ENCODE data around the gene SETD3.

SETD3 gene

DNA sequence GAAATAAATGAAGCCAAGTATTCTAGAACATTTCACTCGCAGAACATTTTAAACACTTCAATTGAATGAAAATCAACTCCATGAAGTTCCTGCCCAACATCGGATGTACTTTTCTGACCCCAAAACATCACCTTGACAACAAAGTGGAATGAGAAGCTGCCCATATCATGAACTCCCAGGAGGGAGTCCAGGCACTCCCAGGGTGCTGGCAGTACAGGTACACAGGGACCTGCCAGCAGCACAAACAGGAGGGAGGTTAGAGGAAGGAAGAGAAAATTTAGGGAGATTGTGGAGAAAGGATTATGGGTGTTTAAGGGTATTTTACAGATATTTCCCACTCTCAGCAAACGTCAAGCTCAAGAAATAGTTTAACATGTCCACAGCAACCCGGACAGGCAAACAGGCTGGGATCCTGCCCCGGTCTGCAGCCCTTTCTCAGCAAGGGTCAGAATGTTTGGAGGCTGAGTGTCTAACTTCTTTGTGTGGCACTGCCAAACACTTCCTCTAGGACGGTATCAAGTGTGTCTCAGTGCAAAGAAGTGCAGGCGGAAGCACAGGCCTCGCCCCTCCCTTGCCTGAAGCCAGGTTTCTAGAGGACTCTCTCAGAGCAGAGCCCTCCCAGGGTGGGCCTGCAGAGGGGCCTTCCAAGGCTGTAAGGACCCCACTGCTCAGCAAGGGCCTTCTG, 72.2 kb downstream of the SETD3 start:
- no peak overlapping the region for H3K4me3 ChIP-seq (ENCODE audit: low read depth, low read length)
- no peak for DNase-seq (ENCODE audit: low read depth)

DNA sequence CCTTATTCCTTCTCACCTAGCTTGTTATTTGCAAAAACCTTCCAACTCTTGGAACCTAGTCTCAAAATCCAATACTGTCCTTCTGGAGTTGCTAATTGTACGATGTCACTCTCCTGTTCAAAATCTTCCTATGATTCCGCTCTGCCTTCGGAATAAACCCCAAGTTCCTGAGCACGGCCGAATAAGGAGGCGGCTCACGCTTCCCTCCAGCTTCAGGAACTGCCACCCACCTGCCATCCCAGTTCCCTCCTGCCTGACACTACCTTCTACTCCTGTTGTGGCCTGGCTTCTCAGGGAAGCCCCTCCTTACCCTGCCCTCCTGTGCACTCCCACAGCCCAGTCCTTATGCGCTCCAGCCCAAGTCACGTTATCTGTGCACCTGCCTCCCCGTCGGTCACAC, 73.2 kb downstream of the SETD3 start:
- no peak for DNase-seq (ENCODE audit: low read depth)
- H3K4me3 ChIP-seq (ENCODE audit: low read depth, low read length): no peak overlapping the region

DNA sequence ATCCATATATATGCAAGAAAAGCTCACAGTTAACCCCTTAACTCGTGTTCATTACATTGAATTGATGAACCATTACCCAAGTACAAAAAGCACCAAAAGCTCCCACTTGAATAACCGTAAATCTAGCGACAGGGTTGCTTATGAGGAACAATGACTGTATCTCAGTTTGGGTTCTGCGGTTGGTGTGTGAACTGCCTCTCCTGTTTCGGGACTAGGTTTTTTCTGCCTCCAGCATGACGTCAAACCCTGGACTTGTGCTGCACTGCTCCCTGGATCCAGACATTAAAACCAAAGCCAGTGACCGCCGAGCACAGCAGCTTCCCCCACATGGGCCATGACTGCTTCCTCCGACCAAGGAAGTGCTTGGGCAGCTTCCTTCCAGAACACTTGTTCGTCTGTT, 77.7 kb downstream of the SETD3 start:
- no peak for DNase-seq (ENCODE audit: low read depth)
- H3K4me3 ChIP-seq (ENCODE audit: low read depth, low read length): no peak overlapping the region

DNA sequence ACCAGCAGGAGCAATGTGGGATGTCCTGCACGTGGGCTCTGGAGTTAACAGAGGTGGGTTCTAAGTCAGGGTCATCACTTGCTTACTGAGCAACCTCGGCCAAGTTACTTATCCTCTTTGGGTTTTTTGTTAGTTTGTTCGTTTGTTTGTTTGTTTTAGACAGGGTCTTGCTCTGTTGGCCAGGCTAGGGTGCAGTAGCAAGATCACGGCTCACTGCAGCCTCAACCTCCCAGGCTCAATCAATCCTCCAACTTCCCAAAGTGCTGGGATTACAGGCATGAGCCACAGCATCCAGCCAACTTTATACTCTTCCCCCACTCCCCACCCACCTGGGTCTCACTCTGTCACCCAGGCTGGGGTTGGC, 78.4 kb downstream of the SETD3 start:
- H3K4me3 ChIP-seq (ENCODE audit: low read depth, low read length): no peak overlapping the region
- DNase-seq (ENCODE audit: low read depth): no peak

DNA sequence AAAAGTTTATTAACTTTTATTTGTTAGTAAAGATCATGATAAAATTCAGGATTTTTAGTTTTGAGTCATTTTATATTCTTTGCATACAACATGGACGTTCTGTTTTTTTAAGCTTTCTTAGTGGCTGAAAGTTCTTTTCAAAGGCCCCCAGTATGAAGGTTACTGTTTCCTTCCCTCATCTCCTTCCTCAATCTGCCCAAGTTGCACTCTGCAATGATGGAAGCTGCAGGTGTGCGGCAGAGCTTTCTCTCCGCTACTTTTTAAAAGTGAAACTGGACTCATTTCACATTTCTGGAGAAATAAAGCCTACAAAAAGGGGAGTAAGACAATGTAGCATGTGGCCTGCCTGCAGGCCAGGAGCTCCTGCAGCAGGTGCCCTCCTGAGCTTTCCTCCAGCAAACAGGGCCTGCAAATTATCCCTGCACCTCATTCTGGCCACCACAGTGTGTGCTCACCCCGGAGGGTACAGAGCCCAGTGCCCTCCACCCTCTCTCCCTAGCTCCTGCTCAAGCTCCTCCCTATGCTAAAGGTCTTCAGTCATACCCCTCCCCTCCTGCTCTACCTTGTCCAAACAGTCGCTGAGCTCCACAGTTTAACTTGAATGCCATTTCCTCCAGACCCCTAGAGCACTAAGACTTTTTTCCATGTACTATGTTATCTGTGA, 78.9 kb downstream of the SETD3 start:
- H3K4me3 ChIP-seq (ENCODE audit: low read depth, low read length): no peak overlapping the region
- no peak for DNase-seq (ENCODE audit: low read depth)

DNA sequence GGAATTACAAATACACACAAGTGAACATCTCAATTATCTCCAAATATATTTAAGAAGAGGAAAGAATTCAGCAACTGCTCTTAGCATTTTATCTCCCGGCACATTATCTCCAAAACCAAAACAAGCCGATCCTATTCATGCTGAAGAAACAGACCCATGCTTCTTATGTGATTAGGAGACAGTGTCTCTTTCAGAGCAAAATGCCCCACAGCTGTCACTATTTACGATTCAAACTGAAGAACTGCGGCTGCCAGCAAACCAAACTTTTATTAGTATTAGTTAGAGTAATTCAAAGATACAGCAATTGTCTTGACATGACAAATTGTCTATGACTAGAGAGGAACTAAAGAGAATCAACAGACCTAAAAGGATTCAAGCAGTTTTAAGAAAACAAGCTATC, 79.4 kb downstream of the SETD3 start:
- no peak for DNase-seq (ENCODE audit: low read depth)
- no peak overlapping the region for H3K4me3 ChIP-seq (ENCODE audit: low read depth, low read length)

DNA sequence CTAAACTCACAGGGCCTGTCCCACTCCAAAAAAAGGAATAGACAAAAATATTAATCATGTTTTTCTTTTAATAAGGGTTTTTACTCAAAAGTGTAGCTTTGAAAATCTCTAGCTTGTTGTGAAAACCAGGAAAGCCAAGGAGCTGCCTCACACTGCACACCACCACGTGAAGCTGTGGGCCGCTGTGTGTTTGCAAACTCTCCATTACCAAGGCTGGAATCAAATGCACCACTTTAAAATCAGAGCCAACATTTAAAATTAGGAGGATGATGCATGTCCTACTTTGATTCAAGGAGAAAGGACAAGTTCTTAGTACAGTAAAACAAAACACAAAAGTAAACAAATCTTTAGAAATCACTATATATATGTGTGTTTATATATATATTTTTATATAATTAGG, 83.0 kb downstream of the SETD3 start:
- no peak overlapping the region for H3K4me3 ChIP-seq (ENCODE audit: low read depth, low read length)
- DNase-seq (ENCODE audit: low read depth): no peak

DNA sequence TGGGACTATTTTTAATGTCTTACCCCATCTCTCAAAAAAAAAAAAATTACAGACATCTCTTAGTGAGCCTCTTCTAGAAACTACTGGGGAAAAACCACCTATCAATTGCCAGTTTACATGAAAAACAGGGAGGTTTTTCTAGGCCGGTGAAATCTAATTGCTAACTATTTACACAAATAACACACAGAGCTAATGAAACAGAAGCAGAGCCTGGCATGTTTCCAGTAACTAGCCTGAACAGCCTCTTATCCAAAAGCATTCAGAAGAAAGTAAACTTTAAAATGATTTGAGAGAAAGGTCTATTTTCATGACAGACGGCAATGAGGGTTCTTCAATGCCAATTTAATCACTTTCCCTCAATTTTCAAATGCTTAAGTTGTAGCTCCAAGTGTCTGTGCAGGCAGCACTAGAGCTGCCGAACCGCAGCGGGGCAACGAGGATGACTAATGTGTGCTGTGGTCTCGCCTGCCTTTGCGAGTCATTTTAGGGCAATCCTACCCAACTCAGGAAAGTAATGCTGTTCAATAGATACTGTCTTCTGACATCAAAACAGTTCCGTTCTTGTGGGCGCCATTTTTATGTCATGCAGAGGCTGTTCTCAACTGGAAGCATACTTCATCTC, 84.6 kb downstream of the SETD3 start:
- peak; percentile 31 for DNase-seq (ENCODE audit: low read depth)
- no peak overlapping the region for H3K4me3 ChIP-seq (ENCODE audit: low read depth, low read length)

DNA sequence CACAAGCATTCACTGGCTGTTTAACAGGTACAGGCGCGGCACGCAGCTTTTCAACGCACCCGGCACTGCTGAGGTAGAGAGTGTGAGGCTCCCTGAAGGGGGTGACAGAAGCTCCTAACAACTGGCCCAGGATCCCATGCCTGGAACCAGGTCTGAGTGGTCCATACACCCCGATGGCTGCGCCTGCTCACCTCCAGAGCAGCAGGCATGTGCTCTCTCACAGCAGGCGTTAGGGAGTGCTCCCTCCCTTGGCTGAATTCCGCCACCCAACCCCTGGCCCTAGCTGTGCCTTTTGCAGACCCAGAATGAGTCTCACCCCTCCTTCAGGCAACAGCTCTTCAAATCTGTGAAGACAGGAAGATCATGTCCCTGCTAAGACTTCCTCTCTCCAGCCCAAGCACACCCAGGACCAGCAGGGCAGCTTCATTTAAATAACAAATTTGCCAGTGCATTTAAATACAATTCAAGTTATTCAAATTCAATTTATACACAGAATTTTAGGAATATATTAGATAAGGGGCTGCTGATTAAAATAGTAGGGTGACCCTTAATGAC, 86.0 kb downstream of the SETD3 start:
- no peak overlapping the region for H3K4me3 ChIP-seq (ENCODE audit: low read depth, low read length)
- no peak for DNase-seq (ENCODE audit: low read depth)

DNA sequence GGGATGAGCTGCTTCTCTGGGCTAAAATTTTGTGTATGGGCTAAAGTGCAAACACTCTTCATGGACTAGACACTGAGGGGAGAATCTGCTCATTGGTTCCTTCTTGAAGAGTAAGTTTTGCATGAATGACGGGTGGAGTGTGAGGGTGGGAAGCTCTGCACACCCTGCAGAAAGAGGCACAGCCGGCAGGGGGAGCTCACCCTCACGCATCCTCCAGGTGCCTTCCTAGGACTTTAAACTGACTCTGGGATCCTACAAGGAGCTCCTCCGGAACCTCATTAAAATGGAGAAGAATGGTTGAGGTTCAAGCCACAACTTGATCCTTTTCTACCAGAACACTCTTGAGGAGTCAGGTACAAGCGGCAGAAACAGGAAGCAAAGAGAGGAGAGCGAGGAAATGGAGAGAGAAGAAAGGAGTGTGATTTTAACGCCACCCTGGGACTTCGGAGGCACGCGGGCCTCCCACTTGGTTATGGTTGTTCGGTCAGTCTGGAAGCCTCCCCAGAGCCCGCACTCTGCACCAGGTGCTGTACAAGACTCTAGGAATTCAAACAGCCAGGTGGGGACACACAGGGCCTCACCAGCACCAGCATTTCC, 87.5 kb downstream of the SETD3 start:
- H3K4me3 ChIP-seq (ENCODE audit: low read depth, low read length): no peak overlapping the region
- DNase-seq (ENCODE audit: low read depth): no peak

DNA sequence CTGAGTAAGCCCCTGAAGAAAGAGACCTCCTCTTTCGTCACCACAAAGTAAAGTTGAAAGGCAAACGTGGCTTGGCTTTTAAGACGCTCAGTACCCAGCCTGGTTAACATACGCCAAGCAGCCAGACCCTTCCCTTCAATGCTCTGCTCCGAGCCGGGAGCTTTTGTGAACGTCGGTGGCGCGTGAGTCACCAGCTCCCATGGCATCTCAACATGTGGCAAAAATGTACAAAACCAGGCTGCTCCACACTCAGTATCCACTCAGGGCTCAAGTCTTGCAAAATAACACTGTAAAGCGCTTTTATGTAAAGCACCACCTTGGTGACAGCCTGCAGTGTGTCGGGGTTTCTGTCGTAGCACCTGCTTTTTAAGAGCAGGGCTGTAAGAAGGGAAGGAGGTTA, 89.0 kb downstream of the SETD3 start:
- no peak for DNase-seq (ENCODE audit: low read depth)
- no peak overlapping the region for H3K4me3 ChIP-seq (ENCODE audit: low read depth, low read length)

DNA sequence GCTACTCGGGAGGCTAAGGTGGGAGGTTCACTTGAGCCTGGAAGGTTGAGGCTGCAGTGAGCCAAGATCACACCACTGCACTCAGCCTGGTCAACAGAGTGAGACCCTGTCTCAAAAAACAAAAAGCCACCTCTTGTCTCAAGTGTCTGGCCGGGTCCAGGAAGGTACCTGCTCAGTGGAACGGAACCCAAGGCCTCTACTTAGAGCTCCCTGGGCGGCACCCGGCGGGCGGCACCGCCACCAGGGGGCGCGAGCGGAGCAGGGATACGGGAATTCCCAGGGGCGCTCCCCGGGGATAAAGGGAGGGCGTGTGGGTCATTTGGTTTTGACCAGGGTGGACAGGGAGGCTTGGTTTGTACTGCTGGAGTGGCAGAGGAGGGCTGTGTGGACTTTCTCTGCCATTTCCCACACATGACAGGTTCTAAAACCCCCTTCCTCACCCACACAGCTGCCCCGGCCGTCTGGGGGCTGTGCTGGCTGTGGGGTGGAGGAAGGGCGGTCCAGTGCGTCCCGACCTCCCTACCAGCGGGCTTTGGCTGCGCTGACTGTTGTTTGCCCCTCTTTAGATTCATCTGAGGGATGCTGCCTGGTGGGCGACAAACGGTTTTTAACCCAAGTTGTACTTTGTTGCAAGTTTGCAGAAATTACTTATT, 91.4 kb downstream of the SETD3 start:
- H3K4me3 ChIP-seq (ENCODE audit: low read depth, low read length): no peak overlapping the region
- no peak for DNase-seq (ENCODE audit: low read depth)

DNA sequence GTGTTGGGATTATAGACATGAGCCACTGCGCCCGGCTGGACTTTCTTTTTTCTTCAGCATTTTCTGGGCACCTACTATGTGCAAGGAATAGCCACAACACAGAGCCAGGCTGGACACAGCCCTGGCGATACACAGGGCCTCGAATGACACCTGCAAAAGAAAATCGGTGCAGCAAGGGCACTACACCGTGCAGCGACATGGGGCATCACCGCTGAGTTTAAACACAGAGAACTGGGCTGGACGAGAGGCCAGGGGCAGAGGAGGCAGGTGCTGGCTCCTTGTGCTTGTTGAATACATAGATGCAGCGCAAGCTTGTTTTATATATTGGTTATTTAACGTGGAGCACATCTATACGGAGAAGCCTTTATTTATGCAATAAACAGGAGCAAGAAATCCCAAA, 92.4 kb downstream of the SETD3 start:
- DNase-seq (ENCODE audit: low read depth): no peak
- no peak overlapping the region for H3K4me3 ChIP-seq (ENCODE audit: low read depth, low read length)

DNA sequence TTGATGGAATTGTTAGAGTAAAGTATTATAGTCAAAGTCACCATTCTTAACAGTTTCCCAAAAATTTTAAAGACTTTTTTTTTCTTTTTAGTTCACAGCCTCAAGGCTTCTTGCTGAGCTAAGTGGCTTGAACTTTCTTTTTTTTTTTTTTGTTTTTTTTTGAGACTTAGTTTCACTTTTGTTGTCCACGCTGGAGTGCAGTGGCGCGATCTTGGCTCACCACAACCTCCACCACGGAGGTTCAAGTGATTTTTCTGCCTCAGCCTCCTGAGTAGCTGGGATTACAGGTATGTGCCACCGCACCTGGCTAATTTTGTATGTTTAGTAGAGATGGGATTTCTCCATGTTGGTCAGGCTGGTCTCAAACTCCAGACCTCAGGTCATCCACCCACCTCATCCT, 92.8 kb downstream of the SETD3 start:
- no peak overlapping the region for H3K4me3 ChIP-seq (ENCODE audit: low read depth, low read length)
- DNase-seq (ENCODE audit: low read depth): no peak

DNA sequence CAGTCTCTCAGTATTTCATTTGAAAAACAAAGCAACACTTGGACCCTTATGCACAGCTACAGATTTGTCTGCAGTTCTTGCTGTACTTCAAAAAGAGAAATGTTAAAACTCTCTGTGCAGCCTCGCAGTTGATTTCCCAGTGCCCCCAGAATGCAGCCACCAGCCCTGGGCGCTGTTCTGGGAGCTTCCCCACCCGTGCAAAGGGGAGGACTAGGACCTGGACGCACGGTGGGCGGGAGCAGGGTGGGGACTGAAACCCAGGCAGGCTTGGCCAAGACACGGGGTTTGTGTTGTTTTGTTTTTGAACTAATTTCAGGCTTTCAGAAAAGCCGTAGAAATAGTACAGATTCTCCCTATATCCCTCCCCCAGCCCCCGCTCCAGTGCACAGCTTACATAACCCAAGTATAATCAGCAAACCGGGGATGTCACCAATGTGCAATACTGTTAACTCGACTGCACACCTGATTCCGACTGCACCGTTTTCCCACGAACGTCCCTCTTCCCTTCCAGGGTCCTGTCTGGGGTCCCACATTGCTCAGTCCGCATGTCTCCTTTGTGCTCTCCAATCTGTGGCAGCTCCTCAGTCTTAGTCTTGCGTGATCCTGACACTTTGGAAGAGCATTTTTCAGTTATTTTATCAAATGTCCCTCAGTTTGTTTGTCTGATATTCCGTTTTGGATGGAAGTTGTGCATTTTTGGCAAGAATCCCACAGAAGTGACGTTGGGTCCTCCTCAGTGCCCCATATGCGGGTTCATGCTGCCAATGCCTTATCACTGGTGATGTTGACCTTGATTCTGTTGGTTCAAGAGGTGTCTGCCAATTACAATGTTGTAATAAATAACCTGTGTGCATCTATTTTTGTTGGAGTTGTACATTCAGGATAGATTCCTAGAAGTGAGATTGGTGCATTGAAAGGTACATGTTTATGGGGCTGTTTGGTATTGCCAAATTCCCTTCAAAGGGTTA, 95.9 kb downstream of the SETD3 start:
- no peak overlapping the region for H3K4me3 ChIP-seq (ENCODE audit: low read depth, low read length)

DNA sequence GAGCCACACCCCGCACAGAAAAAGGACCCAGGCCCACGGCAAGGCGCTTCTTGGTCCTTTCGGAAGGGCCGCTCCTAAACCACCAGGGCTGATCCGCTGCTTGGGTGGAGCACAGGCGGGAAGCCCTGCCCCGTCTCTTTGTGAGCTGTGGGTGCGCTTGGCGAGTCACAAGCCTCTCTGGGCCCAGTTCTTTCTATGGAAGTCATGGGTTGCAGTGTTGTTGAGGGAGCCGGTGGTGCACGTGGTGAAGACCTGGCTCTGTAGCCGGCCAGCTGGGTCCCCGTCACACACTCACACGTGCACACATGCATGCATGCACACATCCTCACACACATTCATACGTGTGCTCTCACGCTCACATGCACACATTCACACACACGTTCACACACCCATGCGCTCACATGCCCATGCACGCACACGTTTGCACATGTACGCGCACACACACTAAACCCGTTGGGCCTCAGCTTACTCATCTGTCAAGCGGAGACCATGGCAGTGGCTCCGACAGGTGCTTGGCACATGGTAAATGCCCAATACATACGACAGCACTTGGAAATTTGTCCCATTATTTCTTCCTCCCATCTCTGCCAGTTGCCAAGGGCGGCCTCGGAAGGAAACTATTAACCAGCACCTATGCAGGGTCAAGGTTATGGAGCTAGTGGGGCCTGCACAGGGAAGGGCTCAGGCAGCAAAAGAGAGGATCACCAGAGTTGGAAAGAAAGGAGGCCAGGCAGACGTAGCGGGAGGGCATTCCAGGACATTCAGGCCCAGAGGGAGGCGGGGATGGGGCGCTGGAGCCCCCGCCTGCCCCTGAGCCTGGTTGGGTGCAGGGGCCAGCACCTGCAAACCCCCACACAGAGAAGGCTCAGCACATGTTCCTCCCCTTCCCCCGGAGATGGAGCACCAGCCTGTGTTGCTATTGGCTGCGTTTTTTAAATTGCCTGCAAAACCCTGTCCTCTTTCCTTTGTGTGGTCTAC, 96.9 kb downstream of the SETD3 start:
- DNase-seq (ENCODE audit: low read depth): no peak
- H3K4me3 ChIP-seq (ENCODE audit: low read depth, low read length): no peak overlapping the region

More for the DNA sequence above, 95.9 kb downstream of the SETD3 start:
- no peak for DNase-seq (ENCODE audit: low read depth)

DNA sequence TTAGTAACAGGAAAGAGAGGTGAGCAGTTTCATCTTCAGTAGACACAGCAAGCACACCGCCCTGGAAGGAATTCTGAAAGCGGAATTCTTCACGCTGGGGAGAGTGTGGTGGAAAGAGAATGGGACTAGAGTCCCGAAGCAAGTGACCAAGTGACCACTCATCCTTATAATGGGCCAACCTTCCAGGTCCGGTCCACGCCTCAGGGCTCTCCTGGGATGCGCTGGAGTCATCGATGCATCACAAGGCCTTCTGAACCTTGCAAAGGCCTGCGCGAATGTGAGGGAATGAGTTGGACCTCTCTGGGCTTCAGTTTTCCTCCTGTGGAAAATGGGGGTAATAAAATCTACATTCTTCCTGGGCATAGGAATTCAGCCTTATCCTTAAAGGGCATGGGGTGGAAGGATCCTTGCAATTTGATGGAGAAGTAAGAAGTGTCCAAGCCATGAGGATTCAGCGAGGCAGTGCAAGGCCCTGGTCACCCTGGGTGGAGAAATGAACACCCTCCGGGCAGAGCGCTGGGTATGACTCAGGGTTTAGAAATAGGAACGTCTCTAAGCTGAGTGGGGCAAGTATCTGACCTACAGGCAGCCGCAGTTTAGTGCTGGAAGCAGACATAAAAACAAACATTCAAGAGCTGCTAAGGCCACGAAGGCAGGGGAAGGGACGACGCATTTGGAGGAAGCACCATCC, 97.7 kb downstream of the SETD3 start:
- no peak overlapping the region for H3K4me3 ChIP-seq (ENCODE audit: low read depth, low read length)
- no peak for DNase-seq (ENCODE audit: low read depth)

Data from skeletal muscle cell (primary cell).